HK-2 (cell line): Measurements from ENCODE around the gene ADGRD1.
"Not testable (repeated sequence)": the region's sequence is repeated elsewhere in the genome, so short reads cannot be mapped to it uniquely, and the experiment has no call there.

Source experiments
- DNase-seq: peaks from one replicate; pipeline ENCODE4 v3.0.0-alpha.2; 2018; ENCODE audit not compliant: unreplicated experiment

ADGRD1 gene

GRCh38 chr12:130953771-130954543 is at the start of gene ADGRD1:
Gene ADGRD1 (plus strand): TSS chr12:130953907. CDS start chr12:130954466, 559 bp downstream.
- DNase-seq, result no peak

DNA sequence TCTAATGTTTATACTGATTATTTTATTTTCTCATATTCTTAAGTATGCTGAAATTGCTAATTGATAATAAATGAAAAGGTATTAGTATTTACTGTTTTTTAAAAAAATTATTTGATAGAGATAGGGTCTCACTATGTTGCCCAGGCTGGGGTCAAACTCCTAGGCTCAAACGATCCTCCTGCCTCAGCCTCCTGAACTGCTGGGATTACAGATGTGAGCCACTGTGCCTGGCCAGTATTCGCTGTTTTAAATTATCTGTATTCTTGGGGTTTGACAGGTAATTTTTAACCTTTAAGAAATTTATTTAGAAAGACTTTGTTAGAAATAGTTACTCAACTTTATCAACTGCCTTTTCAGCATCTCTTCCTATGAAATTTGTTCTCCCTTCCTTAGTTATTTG is 49.6 kb upstream of the ADGRD1 start:
- no peak for DNase-seq

- not testable (repeated sequence) for DNase-seq
Measured at GRCh38 chr12:130904936-130905455, 48.7 kb upstream of the ADGRD1 start.

DNA sequence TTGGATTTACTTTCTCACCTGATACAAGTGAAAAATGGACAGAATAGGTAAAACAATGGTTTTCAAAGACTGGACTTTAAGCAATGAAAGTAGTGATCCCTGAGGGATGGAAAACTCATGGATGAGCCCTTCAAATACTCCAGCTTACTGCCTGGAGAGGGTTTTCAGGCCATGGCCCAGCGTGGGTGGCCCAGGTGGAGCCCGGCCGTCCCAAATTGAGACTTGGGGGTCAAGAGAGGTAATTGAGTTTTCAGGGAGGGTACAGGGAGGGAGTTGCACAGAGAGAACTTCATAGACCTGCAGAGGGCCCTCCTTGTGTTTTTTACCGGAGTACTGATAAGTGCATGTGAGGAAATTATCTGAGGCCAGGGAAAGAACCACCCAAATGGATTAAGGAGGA is 44.6 kb upstream of the ADGRD1 start:
- no peak for DNase-seq

DNA sequence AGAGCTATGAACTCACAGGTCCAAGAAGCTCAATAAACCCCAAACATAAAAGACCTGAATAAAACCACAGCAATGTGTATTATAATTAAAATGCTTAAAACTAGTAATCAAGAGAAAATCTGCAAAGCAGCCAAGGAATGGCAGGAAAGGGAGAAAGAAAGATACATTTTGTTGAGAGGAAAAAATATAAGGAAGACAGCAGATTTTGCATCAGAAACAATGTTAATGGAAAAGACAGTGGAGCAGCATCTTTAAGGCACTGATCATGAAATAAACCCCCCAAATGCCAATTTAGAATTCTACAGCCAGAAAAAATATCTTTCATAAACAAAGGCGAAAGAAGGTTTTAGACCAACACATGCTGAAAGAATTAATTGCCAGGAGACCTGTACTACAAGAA is 42.5 kb upstream of the ADGRD1 start:
- DNase-seq, result no peak

DNA sequence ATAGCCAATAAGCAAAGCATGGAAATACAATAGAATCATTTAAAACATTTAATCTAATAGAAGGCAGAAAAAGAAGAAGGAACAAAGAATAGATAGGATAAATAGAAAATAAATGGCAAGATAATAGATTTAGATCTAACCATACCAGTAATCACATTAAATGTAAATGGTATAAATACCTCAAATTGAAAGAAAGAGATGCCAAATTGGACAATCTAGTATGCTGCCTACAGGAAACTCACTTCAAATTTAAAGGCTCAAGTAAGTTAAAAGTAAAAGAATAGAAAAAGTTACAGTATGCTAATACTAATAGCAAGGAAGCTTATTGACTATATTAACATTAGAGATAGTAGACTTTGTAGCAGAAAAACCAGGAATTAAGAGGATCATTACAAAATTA is 41.8 kb upstream of the ADGRD1 start:
- no peak for DNase-seq

DNA sequence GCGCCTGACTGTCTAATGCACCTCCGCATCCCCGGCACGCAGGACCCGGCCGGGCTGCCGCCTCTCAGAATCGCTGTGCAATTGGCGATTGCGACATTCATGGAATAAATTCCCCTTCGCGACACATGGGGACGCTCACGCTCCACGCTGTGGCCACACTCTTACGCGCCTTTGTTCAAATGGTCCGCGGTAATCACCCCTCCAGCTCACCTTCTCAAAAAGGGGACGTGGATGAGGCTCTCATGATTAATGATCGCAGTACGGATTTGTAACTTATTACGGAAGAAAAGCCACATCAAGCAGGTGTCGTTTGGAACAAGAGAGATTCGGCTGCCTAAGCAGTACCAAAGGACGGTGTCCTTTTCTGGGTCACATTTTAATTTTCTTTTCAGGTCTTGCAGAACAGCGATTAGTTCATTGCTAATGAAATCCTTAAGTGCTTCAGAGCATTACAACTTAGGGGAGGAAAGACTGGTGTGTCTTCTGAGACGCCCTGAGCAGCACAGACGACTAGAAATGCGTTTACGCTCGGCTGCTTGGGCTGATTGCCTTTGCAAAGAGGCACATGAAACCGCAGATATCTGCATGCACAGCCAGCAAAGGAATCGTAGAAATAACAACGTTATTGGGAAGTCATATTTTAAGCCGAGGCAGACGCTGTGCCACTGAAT is 37.3 kb upstream of the ADGRD1 start:
- DNase-seq, result no peak

GRCh38 chr12:130917607-130918006 is 36.1 kb upstream of the ADGRD1 start:
- no peak for DNase-seq

DNA sequence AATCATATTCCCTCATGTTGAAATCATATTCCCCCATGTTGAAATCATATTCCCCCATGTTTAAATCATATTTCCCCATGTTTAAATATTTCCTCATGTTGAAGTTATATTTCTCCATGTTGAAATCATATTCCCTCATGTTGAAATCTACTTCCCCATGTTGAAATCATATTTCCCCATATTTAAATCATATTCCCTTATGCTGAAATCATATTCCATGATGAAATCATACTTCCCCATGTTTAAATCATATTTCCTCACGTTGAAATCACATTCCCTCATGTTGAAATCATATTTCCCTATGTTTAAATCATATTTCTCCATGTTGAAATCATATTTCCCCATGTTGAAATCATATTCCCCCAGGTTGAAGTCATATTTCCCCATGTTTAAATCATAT is 34.6 kb upstream of the ADGRD1 start:
- no peak for DNase-seq

DNA sequence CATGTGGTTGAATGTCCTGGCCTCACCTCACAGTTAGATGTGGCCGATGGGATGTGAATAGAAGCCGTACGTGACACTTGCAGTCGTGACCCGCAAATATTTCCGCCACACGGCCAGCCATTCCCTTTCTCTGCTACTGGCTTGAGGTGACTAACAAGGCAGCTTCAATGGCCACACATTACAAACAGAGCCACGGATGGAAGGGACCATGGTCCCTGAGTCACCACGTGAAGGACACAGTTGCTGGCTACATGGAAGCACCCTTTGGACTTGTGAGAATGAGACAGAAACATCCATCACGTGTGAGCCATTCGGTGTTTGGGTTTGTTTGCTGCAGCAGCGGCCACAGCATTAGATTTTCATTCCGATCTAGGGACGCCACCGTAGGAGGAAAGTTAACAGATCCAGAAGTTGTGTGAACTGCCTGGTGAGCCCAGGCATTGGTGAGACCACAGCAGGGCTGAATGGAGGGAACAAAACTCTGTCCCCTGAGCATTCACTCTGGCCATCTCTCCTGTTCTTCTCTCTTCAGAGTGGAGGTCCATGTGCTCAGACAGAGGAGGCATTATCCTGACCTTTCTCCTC is 33.5 kb upstream of the ADGRD1 start:
- DNase-seq, result no peak

GRCh38 chr12:130920723-130921381 is 32.9 kb upstream of the ADGRD1 start:
- no peak for DNase-seq

- no peak for DNase-seq
Measured at GRCh38 chr12:130922511-130922953, 31.2 kb upstream of the ADGRD1 start.

GRCh38 chr12:130924966-130925665 is 28.6 kb upstream of the ADGRD1 start:
- DNase-seq, result no peak

- no peak for DNase-seq
Measured at GRCh38 chr12:130925666-130926015, 28.1 kb upstream of the ADGRD1 start.

GRCh38 chr12:130929363-130929762 is 24.3 kb upstream of the ADGRD1 start:
- DNase-seq, result no peak

GRCh38 chr12:130932061-130932930 is 21.4 kb upstream of the ADGRD1 start:
- DNase-seq, result no peak

GRCh38 chr12:130933269-130933995 is 20.3 kb upstream of the ADGRD1 start:
- DNase-seq, result no peak

- no peak for DNase-seq
Measured at GRCh38 chr12:130934753-130935152, 19.0 kb upstream of the ADGRD1 start.

GRCh38 chr12:130936561-130936960 is 17.1 kb upstream of the ADGRD1 start:
- DNase-seq, result no peak

DNA sequence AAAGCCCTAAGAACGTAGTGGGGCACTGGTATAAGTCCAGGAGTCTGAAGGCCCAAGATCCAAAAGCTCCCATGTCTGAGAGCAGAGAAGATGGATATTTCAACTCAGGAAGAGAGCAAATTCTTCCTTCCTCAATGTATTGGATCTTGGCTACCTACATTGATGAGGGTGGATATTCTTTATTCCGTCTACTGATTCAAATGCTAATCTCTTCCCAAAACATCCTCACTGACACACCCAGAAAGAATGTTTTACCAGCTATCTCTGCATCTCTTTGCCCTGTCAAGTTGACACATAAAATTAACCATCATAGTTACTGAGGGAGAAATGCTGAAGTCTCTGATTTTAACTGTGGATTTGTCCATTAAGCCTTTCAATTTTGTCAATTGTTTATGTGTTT is 16.6 kb upstream of the ADGRD1 start:
- DNase-seq, result no peak
